ENCODE measurements around the gene CDK11B.
"Not testable (repeated sequence)": the region's sequence is repeated elsewhere in the genome, so short reads cannot be mapped to it uniquely, and the experiment has no call there.

CDK11B gene

GRCh38 chr1:1597275-1597930 is 61.4 kb downstream of the CDK11B start:
- peak; percentile 6 for DNase-seq

GRCh38 chr1:1596493-1597274 is 62.1 kb downstream of the CDK11B start:
- no peak for DNase-seq

- not testable (repeated sequence) for DNase-seq
Observed at GRCh38 chr1:1595341-1595740, 63.5 kb downstream of the CDK11B start.

- DNase-seq, result no peak
Observed at GRCh38 chr1:1594602-1595260, 64.1 kb downstream of the CDK11B start.

GRCh38 chr1:1593834-1594601 is 64.8 kb downstream of the CDK11B start:
- DNase-seq, result no peak

- DNase-seq, result no peak
Observed at GRCh38 chr1:1591452-1591851, 67.4 kb downstream of the CDK11B start.
